Measurements from ENCODE around the gene ENPP7. TPM values are rescaled to one million over a fixed set of nuclear protein-coding genes. Genes with fewer than 3 reads are reported as not detected.

The ENPP7 gene
- total RNA-seq, 4 donors from 2014 or later = not detected

- no peak for TF ChIP-seq POLR2A (IDR thresholded peaks at IDR 0.05)
- no peak for TF ChIP-seq CTCF (IDR thresholded peaks at IDR 0.05)
- Histone ChIP-seq H3K27ac (no peak overlapping the region), H3K36me3 (no peaks in the 10 kb centered on the region), H3K4me1 (no peaks in the 10 kb centered on the region), H3K4me3 (no peak overlapping the region), H3K9me3 (no peaks in the 10 kb centered on the region), H3K27me3 (no peaks in the 10 kb centered on the region)
- intact Hi-C loops (cut with DNase I; ENCODE audit: low total_unique reads) = no loop called here
- no peak for DNase-seq
These were observed 14.6 kb upstream of the ENPP7 start for GRCh38 chr17:79715943-79716797.

GRCh38 chr17:79720705-79721292, 9.9 kb upstream of the ENPP7 start:
- Histone ChIP-seq H3K4me3 (no peak overlapping the region), H3K36me3 (no peaks in the 10 kb centered on the region), H3K27ac (no peak overlapping the region), H3K4me1 (no peaks in the 10 kb centered on the region), H3K27me3 (no peaks in the 10 kb centered on the region), H3K9me3 (no peaks in the 10 kb centered on the region)
- intact Hi-C loops (cut with DNase I; ENCODE audit: low total_unique reads) = no loop called here
- TF ChIP-seq POLR2A (IDR thresholded peaks at IDR 0.05) (no peak), CTCF (IDR thresholded peaks at IDR 0.05) (no peak)
- no peak for DNase-seq

- TF ChIP-seq POLR2A (IDR thresholded peaks at IDR 0.05) (no peak), CTCF (IDR thresholded peaks at IDR 0.05) (no peak)
These were observed 8.6 kb upstream of the ENPP7 start for GRCh38 chr17:79721993-79722671.

GRCh38 chr17:79722787-79723186, 8.0 kb upstream of the ENPP7 start:
- Histone ChIP-seq H3K27ac (no peak overlapping the region), H3K4me1 (no peaks in the 10 kb centered on the region), H3K9me3 (no peaks in the 10 kb centered on the region), H3K36me3 (no peaks in the 10 kb centered on the region), H3K27me3 (no peaks in the 10 kb centered on the region), H3K4me3 (no peak overlapping the region)
- TF ChIP-seq CTCF (IDR thresholded peaks at IDR 0.05) = no peak
- no peak for TF ChIP-seq POLR2A (IDR thresholded peaks at IDR 0.05)
- intact Hi-C loops (cut with DNase I; ENCODE audit: low total_unique reads) = no loop called here
- DNase-seq = no peak

More at GRCh38 chr17:79721993-79722671, 8.6 kb upstream of the ENPP7 start:
- Histone ChIP-seq H3K9me3 (no peaks in the 10 kb centered on the region), H3K36me3 (no peaks in the 10 kb centered on the region), H3K27me3 (no peaks in the 10 kb centered on the region), H3K27ac (no peak overlapping the region), H3K4me3 (no peak overlapping the region), H3K4me1 (no peaks in the 10 kb centered on the region)
- no peak for DNase-seq
- intact Hi-C loops (cut with DNase I; ENCODE audit: low total_unique reads) = no loop called here

Data from uterus (tissue), 4 donors.